ENCODE data around the gene NANOS3.

NANOS3 gene

DNA sequence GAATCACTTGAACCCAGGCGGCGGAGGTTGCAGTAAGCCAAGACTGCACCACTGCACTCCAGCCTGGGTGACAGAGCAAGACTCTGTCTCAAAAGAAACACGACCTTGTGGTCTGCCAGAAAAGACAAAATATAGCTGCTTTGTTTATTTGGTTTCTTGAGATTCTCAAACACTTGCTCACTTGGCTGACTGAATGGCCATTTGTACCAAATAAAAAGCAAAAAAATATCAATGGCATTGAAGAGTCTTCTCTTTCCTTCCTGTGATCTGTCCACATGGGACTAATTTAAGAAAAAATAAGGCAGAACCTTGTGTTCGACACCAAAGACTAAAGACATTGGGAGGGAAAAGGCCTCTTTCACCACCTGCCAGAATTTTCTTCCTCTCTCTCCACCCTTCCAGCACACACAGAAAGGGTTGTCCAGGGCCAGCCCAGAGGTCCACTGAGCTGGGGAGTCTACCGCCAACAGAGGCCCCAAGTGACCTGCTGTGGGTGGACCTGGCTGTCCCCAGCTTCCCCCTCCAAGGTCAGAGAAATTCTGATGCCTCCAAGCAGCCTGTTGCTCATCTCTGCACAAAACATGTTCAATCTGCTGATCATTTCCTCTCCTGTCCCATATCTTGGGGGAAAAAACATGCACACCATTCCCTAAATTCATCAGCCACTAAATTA is 23.1 kb downstream of the NANOS3 start:
- Histone ChIP-seq H3K9ac (ENCODE audit: low read length) (no peak overlapping the region), H3K4me3 (ENCODE audit: low read depth in 1 of 2, low read length in 2 of 2) (no peak overlapping the region), H3K36me3 (ENCODE audit: insufficient read depth, low read length) (no peaks in the 10 kb centered on the region), H3K27me3 (ENCODE audit: control insufficient read depth in 1 of 2, insufficient read depth in 2 of 2, low read length in 2 of 2) (no peaks in the 10 kb centered on the region), H3K9me3 (ENCODE audit: low read length) (no peaks in the 10 kb centered on the region), H3K27ac (ENCODE audit: low read depth, low read length) (no peak overlapping the region), H3K4me1 (ENCODE audit: insufficient read depth, low read length) (no peaks in the 10 kb centered on the region)

- Histone ChIP-seq H3K27ac (ENCODE audit: low read depth, low read length) (no peak overlapping the region), H3K4me1 (ENCODE audit: insufficient read depth, low read length) (peaks cover 7% of the 10 kb centered on the region), H3K4me3 (ENCODE audit: low read depth in 1 of 2, low read length in 2 of 2) (no peak overlapping the region)
These were observed 26.1 kb downstream of the NANOS3 start for GRCh38 chr19:13902993-13903555.

GRCh38 chr19:13905634-13906520 is 28.9 kb downstream of the NANOS3 start, which contains the start of the genes BRME1 and CC2D1A:
BRME1 (minus strand) TSS chr19:13906117; CDS start chr19:13904892, 1,225 bp downstream.
CC2D1A (plus strand) TSS chr19:13906201; CDS start chr19:13906442, 241 bp downstream.
- H3K36me3 ChIP-seq (ENCODE audit: insufficient read depth, low read length), result no peaks in the 10 kb centered on the region
- peak within 1 kb of the TSS; percentile 72 for H3K27ac ChIP-seq (ENCODE audit: low read depth, low read length)
- peaks cover 7% of the 10 kb centered on the region for H3K4me1 ChIP-seq (ENCODE audit: insufficient read depth, low read length)
- H3K9me3 ChIP-seq (ENCODE audit: low read length), result no peaks in the 10 kb centered on the region
- H3K27me3 ChIP-seq (ENCODE audit: control insufficient read depth in 1 of 2, insufficient read depth in 2 of 2, low read length in 2 of 2), result no peaks in the 10 kb centered on the region
- peak within 1 kb of the TSS; percentile 41 for H3K9ac ChIP-seq (ENCODE audit: low read length)
- H3K4me3 ChIP-seq (ENCODE audit: low read depth in 1 of 2, low read length in 2 of 2), result peak within 1 kb of the TSS; percentile 80 to 86

More at GRCh38 chr19:13902993-13903555, 26.1 kb downstream of the NANOS3 start:
- Histone ChIP-seq H3K9ac (ENCODE audit: low read length) (no peak overlapping the region), H3K36me3 (ENCODE audit: insufficient read depth, low read length) (no peaks in the 10 kb centered on the region), H3K27me3 (ENCODE audit: control insufficient read depth in 1 of 2, insufficient read depth in 2 of 2, low read length in 2 of 2) (no peaks in the 10 kb centered on the region), H3K9me3 (ENCODE audit: low read length) (no peaks in the 10 kb centered on the region)

DNA sequence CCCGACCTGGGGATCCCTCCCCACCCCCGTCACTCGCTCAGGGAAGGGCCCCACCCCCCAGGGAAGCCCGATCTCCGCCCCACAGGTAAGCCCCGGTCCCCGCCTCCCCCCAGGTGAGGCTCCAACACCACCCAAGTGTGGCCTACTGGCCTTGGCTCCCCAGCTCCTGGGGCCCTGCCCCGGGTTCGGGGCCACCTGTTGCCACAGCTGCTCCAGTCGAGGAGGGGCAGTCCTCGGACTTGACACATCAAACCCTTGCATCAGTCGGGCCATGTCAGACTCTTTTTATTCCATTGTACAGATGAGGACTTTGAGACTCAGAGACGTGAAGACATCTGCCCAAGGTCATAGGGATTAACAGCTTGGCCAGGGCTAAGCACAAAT is 29.6 kb downstream of the NANOS3 start:
- peak overlapping the region; percentile 41 for H3K9ac ChIP-seq (ENCODE audit: low read length)
- H3K27ac ChIP-seq (ENCODE audit: low read depth, low read length), result peak overlapping the region; percentile 72
- no peaks in the 10 kb centered on the region for H3K36me3 ChIP-seq (ENCODE audit: insufficient read depth, low read length)
- no peaks in the 10 kb centered on the region for H3K9me3 ChIP-seq (ENCODE audit: low read length)
- H3K4me1 ChIP-seq (ENCODE audit: insufficient read depth, low read length), result peaks cover 7% of the 10 kb centered on the region
- H3K27me3 ChIP-seq (ENCODE audit: control insufficient read depth in 1 of 2, insufficient read depth in 2 of 2, low read length in 2 of 2), result no peaks in the 10 kb centered on the region
- H3K4me3 ChIP-seq (ENCODE audit: low read depth in 1 of 2, low read length in 2 of 2), result peak overlapping the region; percentile 80 to 86

DNA sequence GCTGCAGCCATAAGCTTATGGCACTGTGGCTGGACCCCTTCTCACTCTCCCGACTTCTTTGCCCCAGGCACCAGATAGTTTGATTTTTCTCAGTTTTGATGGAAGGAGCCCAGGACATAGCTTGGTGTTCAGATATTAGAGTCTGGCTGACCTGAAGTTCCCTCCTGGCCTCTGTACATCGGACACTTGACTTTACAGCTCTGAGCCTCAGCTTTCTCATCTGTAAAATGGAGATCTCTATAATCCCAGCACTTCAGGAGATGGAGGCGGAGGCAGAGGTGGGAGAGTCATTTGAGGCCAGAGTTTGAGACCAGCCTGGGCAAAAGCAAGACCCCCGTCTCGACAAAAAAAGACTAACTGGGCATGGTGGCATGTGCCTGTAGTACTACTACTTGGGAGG is 30.0 kb downstream of the NANOS3 start:
- H3K27me3 ChIP-seq (ENCODE audit: control insufficient read depth in 1 of 2, insufficient read depth in 2 of 2, low read length in 2 of 2), result no peaks in the 10 kb centered on the region
- peak overlapping the region; percentile 41 for H3K9ac ChIP-seq (ENCODE audit: low read length)
- no peaks in the 10 kb centered on the region for H3K36me3 ChIP-seq (ENCODE audit: insufficient read depth, low read length)
- peaks cover 7% of the 10 kb centered on the region for H3K4me1 ChIP-seq (ENCODE audit: insufficient read depth, low read length)
- peak overlapping the region; percentile 80 to 86 for H3K4me3 ChIP-seq (ENCODE audit: low read depth in 1 of 2, low read length in 2 of 2)
- H3K9me3 ChIP-seq (ENCODE audit: low read length), result no peaks in the 10 kb centered on the region
- peak overlapping the region; percentile 72 for H3K27ac ChIP-seq (ENCODE audit: low read depth, low read length)

GRCh38 chr19:13908674-13909073 is 31.7 kb downstream of the NANOS3 start:
- Histone ChIP-seq H3K4me1 (ENCODE audit: insufficient read depth, low read length) (peaks cover 7% of the 10 kb centered on the region), H3K27me3 (ENCODE audit: control insufficient read depth in 1 of 2, insufficient read depth in 2 of 2, low read length in 2 of 2) (no peaks in the 10 kb centered on the region), H3K4me3 (ENCODE audit: low read depth in 1 of 2, low read length in 2 of 2) (no peak overlapping the region), H3K36me3 (ENCODE audit: insufficient read depth, low read length) (peaks cover 9% of the 10 kb centered on the region), H3K27ac (ENCODE audit: low read depth, low read length) (no peak overlapping the region), H3K9me3 (ENCODE audit: low read length) (no peaks in the 10 kb centered on the region), H3K9ac (ENCODE audit: low read length) (no peak overlapping the region)

GRCh38 chr19:13909430-13909829 is 32.5 kb downstream of the NANOS3 start:
- no peak overlapping the region for H3K4me3 ChIP-seq (ENCODE audit: low read depth in 1 of 2, low read length in 2 of 2)
- no peak overlapping the region for H3K27ac ChIP-seq (ENCODE audit: low read depth, low read length)
- H3K4me1 ChIP-seq (ENCODE audit: insufficient read depth, low read length), result peaks cover 7% of the 10 kb centered on the region
- peaks cover 9% of the 10 kb centered on the region for H3K36me3 ChIP-seq (ENCODE audit: insufficient read depth, low read length)
- H3K27me3 ChIP-seq (ENCODE audit: control insufficient read depth in 1 of 2, insufficient read depth in 2 of 2, low read length in 2 of 2), result no peaks in the 10 kb centered on the region
- no peak overlapping the region for H3K9ac ChIP-seq (ENCODE audit: low read length)
- H3K9me3 ChIP-seq (ENCODE audit: low read length), result no peaks in the 10 kb centered on the region

- H3K4me3 ChIP-seq (ENCODE audit: low read depth in 1 of 2, low read length in 2 of 2), result no peak overlapping the region
- peaks cover 26% of the 10 kb centered on the region for H3K36me3 ChIP-seq (ENCODE audit: insufficient read depth, low read length)
- H3K27me3 ChIP-seq (ENCODE audit: control insufficient read depth in 1 of 2, insufficient read depth in 2 of 2, low read length in 2 of 2), result no peaks in the 10 kb centered on the region
- no peak overlapping the region for H3K9ac ChIP-seq (ENCODE audit: low read length)
- H3K9me3 ChIP-seq (ENCODE audit: low read length), result no peaks in the 10 kb centered on the region
- no peak overlapping the region for H3K27ac ChIP-seq (ENCODE audit: low read depth, low read length)
- H3K4me1 ChIP-seq (ENCODE audit: insufficient read depth, low read length), result no peaks in the 10 kb centered on the region
These were observed 36.4 kb downstream of the NANOS3 start for GRCh38 chr19:13913352-13913751.

DNA sequence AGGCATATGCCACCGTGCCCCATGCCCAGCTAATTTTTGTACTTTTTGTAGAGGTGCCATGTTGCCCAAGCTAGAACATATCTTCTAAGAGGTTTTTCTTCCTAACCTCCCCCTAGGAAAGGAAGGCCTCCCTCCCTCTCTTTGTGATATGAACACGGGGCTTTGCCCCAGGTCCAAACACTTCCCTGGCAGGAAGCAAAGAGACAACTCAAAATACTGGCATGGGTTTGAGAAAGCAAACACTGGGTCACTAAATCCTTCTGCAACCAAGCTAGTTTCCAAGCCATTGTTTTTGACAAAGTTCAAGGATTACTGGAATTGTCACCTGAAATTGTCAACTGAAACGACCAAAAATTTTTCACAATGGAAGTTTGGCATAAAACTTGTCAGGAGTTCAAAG is 37.8 kb downstream of the NANOS3 start:
- H3K4me3 ChIP-seq (ENCODE audit: low read depth in 1 of 2, low read length in 2 of 2), result no peak overlapping the region
- no peak overlapping the region for H3K27ac ChIP-seq (ENCODE audit: low read depth, low read length)
- no peaks in the 10 kb centered on the region for H3K4me1 ChIP-seq (ENCODE audit: insufficient read depth, low read length)
- no peaks in the 10 kb centered on the region for H3K9me3 ChIP-seq (ENCODE audit: low read length)
- peaks cover 28% of the 10 kb centered on the region for H3K36me3 ChIP-seq (ENCODE audit: insufficient read depth, low read length)
- H3K27me3 ChIP-seq (ENCODE audit: control insufficient read depth in 1 of 2, insufficient read depth in 2 of 2, low read length in 2 of 2), result no peaks in the 10 kb centered on the region
- H3K9ac ChIP-seq (ENCODE audit: low read length), result no peak overlapping the region

- Histone ChIP-seq H3K9ac (ENCODE audit: low read length) (no peak overlapping the region), H3K9me3 (ENCODE audit: low read length) (no peaks in the 10 kb centered on the region), H3K4me1 (ENCODE audit: insufficient read depth, low read length) (no peaks in the 10 kb centered on the region), H3K27me3 (ENCODE audit: control insufficient read depth in 1 of 2, insufficient read depth in 2 of 2, low read length in 2 of 2) (no peaks in the 10 kb centered on the region), H3K27ac (ENCODE audit: low read depth, low read length) (no peak overlapping the region), H3K36me3 (ENCODE audit: insufficient read depth, low read length) (peaks cover 44% of the 10 kb centered on the region), H3K4me3 (ENCODE audit: low read depth in 1 of 2, low read length in 2 of 2) (no peak overlapping the region)
These were observed 41.0 kb downstream of the NANOS3 start for GRCh38 chr19:13917888-13918406.

DNA sequence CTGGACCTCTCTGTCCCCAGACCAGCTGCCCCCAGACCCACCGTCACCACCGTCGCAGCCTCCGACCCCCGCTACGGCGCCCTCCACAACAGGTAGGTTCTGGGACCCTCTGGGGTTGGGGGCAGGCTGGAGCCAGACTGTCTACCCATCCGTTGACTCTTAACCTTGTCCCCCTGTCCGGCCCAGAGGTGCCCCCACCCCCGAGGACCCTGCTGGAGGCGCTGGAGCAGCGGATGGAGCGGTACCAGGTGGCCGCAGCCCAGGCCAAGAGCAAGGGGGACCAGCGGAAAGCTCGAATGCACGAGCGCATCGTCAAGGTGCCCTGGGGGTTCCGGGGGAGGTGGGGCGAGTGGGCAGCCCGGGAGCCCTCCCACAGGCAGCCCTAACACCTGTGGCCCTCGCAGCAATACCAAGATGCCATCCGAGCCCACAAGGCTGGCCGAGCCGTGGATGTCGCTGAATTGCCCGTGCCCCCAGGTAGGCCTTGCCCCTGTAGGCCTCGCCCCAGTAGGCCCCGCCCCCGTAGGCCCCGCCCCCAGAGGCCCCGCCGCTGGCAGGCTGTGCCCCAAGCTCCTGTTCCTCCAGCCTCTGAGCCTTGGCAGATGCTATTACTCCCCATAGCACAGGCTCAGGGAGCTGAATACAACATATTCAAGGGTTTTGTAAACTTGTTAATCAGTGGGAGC is 41.9 kb downstream of the NANOS3 start:
- Histone ChIP-seq H3K4me1 (ENCODE audit: insufficient read depth, low read length) (no peaks in the 10 kb centered on the region), H3K36me3 (ENCODE audit: insufficient read depth, low read length) (peaks cover 46% of the 10 kb centered on the region), H3K9me3 (ENCODE audit: low read length) (no peaks in the 10 kb centered on the region), H3K27ac (ENCODE audit: low read depth, low read length) (no peak overlapping the region), H3K9ac (ENCODE audit: low read length) (no peak overlapping the region), H3K4me3 (ENCODE audit: low read depth in 1 of 2, low read length in 2 of 2) (no peak overlapping the region), H3K27me3 (ENCODE audit: control insufficient read depth in 1 of 2, insufficient read depth in 2 of 2, low read length in 2 of 2) (no peaks in the 10 kb centered on the region)
